ENCODE results near the gene SIK2. TPM values are rescaled to one million over a fixed set of nuclear protein-coding genes. Genes with fewer than 3 reads are reported as not detected.

Gene SIK2
- total RNA-seq, 1 experiment from 2014 or later = 13.0 TPM

GRCh38 chr11:111776398-111777093 is 174.3 kb downstream of the SIK2 start:
- DNase-seq (ENCODE audit: low read depth, low spot score) (no peak), ATAC-seq (no peak)
- H3K79me2 ChIP-seq (ENCODE audit: insufficient read depth, low read length) = no peaks in the 10 kb centered on the region
- no TSS peak for BruUV-seq (replicated peaks)
- RAD21 ChIA-PET (ENCODE audit: low non-redundant PET in 1 of 2, low total read pairs in 2 of 2, uncharacterized antibody in 2 of 2, unreplicated experiment in 2 of 2) = interaction anchor here in 1 of 2 experiments (0.8 to 1.0 kb wide), 2 partner anchors 174 to 190 kb away, joined by 3 to 4 read pairs; partner anchors contain the start of gene SIK2
- CTCF ChIA-PET = interaction anchor here (0.8 to 3.4 kb wide), 16 partner anchors 9 to 324 kb away, joined by 3 to 31 read pairs (median 3); partner anchors contain the start of gene PPP2R1B
- H3K36me3 ChIP-seq (ENCODE audit: control insufficient read depth in 1 of 2, insufficient read depth in 2 of 2, low read length in 2 of 2) = no peaks in the 10 kb centered on the region
- no peaks in the 10 kb centered on the region for H3K9me2 ChIP-seq (ENCODE audit: insufficient read depth)
- H3K4me1 ChIP-seq (ENCODE audit: control insufficient read depth in 1 of 2, insufficient read depth in 2 of 2, low read length in 2 of 2) = no peaks in the 10 kb centered on the region
- H3K9ac ChIP-seq (ENCODE audit: low read length) = no peak overlapping the region
- no peak overlapping the region for H3K4me2 ChIP-seq (ENCODE audit: low read length)
- H2AFZ ChIP-seq (ENCODE audit: low read depth, low read length, poor library complexity, severe bottlenecking) = no peak overlapping the region
- TF ChIP-seq RAD21 (IDR thresholded peaks at IDR 0.05; ENCODE audit: low read depth) (no peak), CTCF (IDR thresholded peaks at IDR 0.05 in 2 of 3, conservative IDR thresholded peaks at IDR 0.05 in 1 of 3; ENCODE audit: borderline replicate concordance in 1 of 3, insufficient read depth in 1 of 3, low read depth in 2 of 3, low read length in 2 of 3) (no peak), POLR2AphosphoS5 (IDR thresholded peaks at IDR 0.05; ENCODE audit: low read depth, low read length) (no peak), SRF (IDR thresholded peaks at IDR 0.05; ENCODE audit: low read depth) (no peak), ATF3 (IDR thresholded peaks at IDR 0.05) (no peak), ZBTB33 (IDR thresholded peaks at IDR 0.05; ENCODE audit: extremely low read depth, insufficient replicate concordance, low read length) (no peak)
- no peaks in the 10 kb centered on the region for H3K9me3 ChIP-seq (ENCODE audit: control insufficient read depth in 1 of 2, insufficient read depth in 1 of 2, low read depth in 1 of 2, low read length in 2 of 2)
- H3K4me3 ChIP-seq (replicated peaks in 1 of 2; ENCODE audit: low read depth in 1 of 2, low read length in 2 of 2) = no peak overlapping the region
- H3K27me3 ChIP-seq (ENCODE audit: insufficient read depth, low read length) = no peaks in the 10 kb centered on the region
- intact Hi-C loops (cut with micrococcal nuclease) = loop anchor here (1.0 to 5.0 kb wide), 4 partner anchors 66 to 211 kb away; partner anchors contain the start of gene SIK2
- POLR2A ChIA-PET = interaction anchor here (1.3 kb wide), 1 partner anchor 172 kb away, joined by 4 read pairs; no protein-coding TSS in a partner anchor
- no peaks in the 10 kb centered on the region for H4K20me1 ChIP-seq (ENCODE audit: insufficient read depth)
- no peak overlapping the region for H3K27ac ChIP-seq (ENCODE audit: low read depth, low read length)

Measured in HCT116 (cell line).